Body of pancreas (tissue), 4 donors: ENCODE results near the gene IFI44.

Experiments used
- CTCF ChIP-seq, 7 experiments: fragments of 450-650 bp in 4 of 7; fragments of 200-600 bp in 3 of 7; sonication (generic) in 3 of 7; IDR thresholded peaks; one replicate each; pipeline ENCODE4 v1.5.1; 2016 to 2019; ENCODE audit warnings: antibody characterized with exemption in 7 of 7
- POLR2A ChIP-seq, 3 donors: fragments of 450-650 bp; IDR thresholded peaks; one replicate each; pipeline ENCODE4 v1.6.1; 2016; ENCODE audit warnings: antibody characterized with exemption in 3 of 3, mild to moderate bottlenecking in 2 of 3

- TF ChIP-seq CTCF (IDR thresholded peaks at IDR 0.05), result no peak
- TF ChIP-seq POLR2A (IDR thresholded peaks at IDR 0.05), result no peak
Measured at GRCh38 chr1:78619446-78619802, 30.2 kb upstream of the IFI44 start.
